Anterior cingulate cortex (tissue), 58 donors: ENCODE measurements around the gene CLCN5.

Source experiments
- DNase-seq, 58 donors: peaks; one replicate each; lab custom pipeline; 2025; lab: John Stamatoyannopoulos, UW

Gene CLCN5

GRCh38 chrX:49922291-49923241, at the start of gene CLCN5:
CLCN5 (plus strand) TSS chrX:49922596; CDS start chrX:49925299, 2,703 bp downstream.
- DNase-seq = peak; percentile 13 to 94 (median 86)

- DNase-seq = peak in 11 of 58 donors; percentile 0 to 39 (median 2)
Measured at GRCh38 chrX:49876750-49877149, 45.6 kb upstream of the CLCN5 start.

DNA sequence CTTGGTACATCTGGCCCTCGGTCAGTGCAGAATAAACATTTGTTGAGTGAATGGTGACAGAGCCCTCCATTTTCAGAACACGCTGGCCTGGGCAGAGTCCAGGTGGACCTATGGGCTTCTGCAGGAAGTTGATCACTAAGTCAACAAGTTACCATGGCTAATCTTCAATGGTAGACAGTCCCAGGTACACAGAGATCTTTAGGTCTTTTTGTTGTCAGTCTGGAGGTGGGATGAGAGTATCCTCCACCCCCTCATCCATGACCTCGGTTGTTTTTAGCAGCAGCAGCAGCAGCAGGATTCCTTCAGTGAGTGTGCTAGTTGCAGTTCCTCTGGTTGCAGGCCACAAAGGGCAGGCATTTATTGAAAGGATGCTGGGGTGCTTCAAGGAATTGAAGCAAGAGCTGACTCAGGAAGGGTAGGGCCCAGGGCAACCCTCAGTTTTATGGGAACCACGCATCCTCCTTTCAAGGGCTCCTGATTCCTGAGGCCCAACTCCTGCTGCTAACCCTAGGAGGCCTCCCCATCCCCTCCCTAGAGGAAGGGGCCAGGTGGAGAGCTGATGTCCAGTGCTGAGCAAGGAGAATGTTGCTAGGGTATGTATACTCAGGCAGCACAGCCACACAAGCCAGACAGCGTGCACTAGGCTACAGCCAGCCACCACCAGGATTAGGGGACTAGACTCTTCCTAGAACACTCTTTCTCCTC, 44.8 kb upstream of the CLCN5 start:
- peak in 3 of 58 donors; percentile 1 to 23 (median 1) for DNase-seq

DNA sequence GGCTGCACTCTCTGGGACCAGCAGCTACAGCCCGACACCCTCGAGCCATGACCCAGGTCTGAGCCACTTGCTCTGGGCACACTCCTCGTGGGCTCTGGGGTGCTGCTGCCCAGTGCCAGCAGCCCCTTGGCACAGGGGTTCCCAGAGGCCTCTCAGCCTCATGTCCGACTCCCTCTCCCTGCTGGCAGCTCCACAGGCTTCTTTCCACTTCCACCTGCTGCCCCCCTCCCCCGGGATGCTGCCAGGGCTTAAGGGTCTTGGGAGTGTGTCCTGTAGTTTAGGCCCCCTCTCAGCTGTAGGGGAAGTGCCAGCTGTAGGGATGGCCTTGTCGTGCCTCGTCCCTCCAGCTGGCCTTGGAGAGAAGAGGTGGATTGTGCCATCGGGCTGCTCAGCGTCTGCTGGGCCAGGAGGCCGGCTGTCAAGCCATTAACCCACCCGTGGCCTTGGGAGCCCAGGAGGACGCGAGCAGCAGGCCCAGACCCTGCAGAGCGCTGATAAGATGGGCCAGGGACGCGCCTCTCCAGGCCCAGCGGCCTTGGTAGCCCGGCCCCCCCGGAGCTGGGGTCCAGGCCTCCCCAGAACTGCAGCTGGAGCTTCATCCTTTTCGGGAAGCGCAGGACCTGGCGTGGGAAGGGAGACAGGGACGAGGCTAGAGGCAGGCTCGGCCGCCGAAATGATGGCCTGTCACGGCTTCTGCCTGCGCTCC, 44.1 kb upstream of the CLCN5 start:
- DNase-seq = peak in 20 of 58 donors; percentile 1 to 55 (median 26)

DNA sequence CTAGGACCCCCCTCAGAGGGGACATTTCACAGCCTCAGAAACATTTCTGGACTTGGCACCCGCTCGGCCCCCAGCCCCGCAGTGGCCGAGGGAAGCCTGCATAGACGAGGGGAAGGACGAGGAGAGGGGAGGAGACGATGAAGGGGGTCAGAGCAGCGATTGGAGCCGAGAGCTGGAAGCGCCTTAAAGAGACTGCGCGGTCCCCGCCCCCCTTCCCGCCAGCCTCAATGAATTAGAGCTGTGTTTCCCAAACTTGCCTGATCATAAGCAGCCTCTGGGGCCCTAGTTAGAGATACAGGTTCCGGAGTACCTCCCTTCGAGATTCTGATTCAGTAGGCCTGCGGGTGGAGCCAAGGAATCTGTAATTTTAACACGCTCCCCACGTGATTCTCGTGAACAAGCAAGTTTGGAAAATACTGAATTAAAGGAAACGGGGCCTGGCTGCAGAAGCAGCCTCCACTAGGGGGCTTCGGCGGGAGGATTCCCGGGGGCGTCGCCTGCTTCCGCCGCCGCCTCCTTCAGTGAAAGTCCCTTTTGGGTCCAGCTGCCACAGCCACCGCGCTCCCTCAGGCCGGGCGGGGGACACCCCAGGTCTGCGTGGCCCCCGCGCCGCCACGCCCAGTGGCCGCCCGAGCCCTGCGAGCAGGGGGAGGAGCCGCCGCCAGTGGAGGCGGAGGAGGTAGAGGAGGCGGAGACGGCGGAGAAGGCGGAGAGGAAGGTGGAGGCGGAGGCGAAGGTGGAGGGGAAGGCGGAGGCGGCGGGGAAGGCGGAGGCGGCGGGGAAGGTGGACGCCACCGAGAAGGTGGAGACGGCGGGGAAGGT, 43.4 kb upstream of the CLCN5 start, which contains the start of gene USP27X:
TSS of gene USP27X (plus strand) at position 651 of the 822 bp plus-strand sequence. CDS start 824 bp downstream, outside the sequence.
- peak; percentile 10 to 88 (median 71) for DNase-seq

GRCh38 chrX:49879656-49880277, 42.6 kb upstream of the CLCN5 start:
- peak in 3 of 58 donors; percentile 1 to 23 (median 22) for DNase-seq

GRCh38 chrX:49880668-49881067, 41.7 kb upstream of the CLCN5 start:
- DNase-seq = no peak

GRCh38 chrX:49884290-49884862, 38.0 kb upstream of the CLCN5 start:
- peak in 23 of 58 donors; percentile 0 to 48 (median 5) for DNase-seq

DNA sequence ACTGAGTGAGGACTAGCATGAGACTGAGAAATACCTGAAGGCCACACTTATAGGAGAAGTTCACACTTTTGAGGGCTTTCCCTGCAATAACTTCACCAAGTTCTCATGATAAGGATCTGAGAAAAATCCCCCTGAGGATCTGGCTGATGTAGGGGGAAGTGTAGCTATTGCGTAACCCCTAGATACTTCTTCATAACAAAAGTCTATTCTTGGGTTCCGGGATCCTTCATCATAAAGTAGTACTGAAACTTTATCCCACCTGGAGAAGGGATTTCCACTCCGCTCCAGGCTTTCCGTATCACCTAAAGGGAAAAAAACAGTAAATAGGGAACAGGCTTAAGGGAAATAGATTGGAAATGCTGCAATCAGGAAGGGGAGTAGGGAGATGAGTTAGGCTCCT, 29.9 kb upstream of the CLCN5 start:
- DNase-seq = no peak

- DNase-seq = no peak
Measured at GRCh38 chrX:49896951-49897350, 25.4 kb upstream of the CLCN5 start.

- no peak for DNase-seq
Measured at GRCh38 chrX:49901048-49901447, 21.3 kb upstream of the CLCN5 start.

DNA sequence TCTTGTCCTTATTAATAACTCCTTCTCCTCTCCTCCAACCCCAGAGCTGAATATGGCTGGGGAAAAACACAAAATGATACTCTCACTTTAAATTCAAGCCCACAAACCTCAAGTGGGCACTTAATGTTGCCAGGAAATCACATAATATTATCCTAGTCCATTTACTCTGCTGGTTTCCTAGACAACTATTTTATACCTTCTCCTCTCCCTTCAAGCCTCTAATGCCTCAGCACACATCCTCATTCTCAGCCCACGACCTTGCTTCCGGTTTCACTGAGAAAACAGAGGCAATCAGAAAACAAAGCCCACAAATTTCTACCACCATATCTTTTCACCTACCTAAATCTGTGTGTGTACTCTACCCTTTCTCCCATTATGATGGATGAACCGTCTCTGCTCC, 12.1 kb upstream of the CLCN5 start:
- DNase-seq = no peak

DNA sequence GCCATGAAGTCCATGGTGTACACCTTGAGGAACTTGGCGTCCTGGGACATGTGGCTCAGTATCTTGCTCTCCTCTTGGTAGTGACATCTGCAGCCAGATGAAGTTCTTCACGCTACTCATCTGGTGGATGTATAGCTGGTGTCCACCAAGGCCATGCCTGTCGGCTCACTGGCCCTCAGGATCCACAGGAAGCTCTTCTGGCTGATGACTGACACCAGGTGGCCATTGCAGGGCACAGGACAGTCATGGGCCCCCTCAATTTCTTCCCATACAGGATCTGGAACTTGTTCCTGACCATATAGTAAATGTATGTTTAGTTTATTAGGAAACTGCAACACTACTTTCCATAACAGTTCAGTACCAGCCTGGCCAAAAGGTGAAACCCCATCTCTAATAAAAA, 10.3 kb upstream of the CLCN5 start:
- DNase-seq = no peak

GRCh38 chrX:49912861-49913260, 9.5 kb upstream of the CLCN5 start:
- no peak for DNase-seq

DNA sequence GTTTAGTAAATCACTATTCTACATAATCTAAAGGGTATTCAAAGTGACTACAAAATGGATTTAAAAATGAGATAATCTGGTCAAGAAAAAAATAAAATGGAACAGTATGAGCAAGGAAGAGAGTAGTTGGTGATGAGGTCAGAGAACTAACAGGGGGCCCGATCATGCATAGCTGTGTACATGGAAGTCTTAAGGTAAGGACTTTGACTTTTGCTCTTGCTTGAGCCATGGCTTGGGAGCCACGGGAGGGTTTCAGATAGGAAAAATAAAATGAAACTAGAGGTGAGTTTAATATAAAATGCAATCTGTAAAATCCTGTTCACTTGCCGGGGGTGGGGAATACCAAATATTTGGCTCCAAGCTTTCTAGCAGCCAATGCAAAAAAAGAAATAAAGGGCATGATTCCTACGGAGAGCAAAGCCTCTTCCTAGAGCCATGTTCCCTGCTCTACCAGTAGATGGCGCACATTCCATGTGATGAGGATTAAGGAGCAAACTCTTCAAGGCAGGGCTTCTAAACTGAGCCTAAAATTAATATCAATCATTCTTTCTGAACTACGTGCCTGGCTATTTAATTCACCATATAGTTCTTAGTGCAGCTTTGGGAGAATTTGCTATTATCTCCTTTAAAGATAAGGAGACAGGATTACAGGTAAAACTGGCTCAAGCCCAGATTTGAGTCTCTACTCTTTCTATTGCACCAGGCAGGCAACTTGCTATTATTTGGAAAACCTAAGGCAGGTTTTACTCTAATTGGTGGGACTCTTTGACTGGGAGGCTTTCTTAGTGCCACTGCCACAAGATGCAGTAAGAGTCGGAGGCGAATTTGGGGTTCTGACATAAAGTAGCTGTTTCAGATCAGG, 6.8 kb upstream of the CLCN5 start:
- peak in 16 of 58 donors; percentile 0 to 29 (median 4) for DNase-seq

- DNase-seq = peak in 16 of 58 donors; percentile 0 to 19 (median 1)
Measured at GRCh38 chrX:49919617-49920016, 2.8 kb upstream of the CLCN5 start.

GRCh38 chrX:49921109-49921508, 1.3 kb upstream of the CLCN5 start:
- DNase-seq = no peak

DNA sequence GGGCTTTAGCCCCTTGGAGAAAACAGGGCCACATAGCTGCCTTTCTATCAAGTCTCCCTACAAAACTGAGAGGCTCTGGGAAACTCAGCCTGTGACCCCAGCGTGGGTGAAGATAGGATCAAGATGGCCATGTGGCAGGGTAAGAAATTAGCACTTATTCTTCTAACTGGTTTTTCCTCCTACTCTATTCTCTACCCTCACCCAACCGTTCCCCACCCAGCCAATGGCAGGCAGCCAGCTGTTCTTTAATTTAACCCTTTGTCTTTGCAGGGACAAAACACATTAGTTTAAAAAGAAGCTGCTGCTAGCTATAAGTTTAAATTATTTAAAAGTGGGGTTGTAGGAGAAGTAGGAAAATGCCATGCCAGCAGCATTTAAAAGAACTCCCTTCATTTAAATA, 2.8 kb downstream of the CLCN5 start:
- no peak for DNase-seq
